Measurements from ENCODE around the gene XPO6.

Gene XPO6

DNA sequence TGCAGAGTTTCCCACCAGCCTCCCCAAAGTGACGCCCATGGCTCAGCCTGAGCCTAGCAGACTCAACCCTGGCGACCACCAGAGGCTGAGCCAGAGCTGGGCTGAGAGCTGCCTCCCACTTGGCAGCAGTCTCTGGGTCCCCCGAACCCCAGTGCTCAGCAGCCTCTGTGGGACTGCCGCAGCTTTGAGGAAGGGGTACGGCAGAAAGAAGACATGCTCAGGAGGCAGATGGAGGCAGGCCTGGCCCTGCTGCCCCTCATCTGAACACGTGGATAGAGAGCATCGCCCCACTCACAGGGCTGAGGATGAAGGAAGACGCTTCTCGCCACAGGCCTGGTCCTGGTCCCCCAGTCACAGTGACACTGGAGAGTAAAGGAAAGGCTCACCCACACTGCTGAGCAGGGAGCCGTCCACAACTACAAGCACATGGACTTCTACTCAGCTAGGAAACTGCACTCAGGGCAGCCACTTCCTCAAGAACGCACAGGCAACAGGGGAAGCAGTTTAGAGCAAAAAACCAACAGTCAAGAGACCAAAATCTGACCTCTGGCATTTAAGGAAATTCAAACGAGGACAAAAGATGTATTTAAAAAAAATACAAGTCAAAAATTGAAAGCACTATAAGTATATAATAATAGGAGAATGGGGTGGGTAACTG, 103.0 kb downstream of the XPO6 start:
- TF ChIP-seq CTCF (conservative IDR thresholded peaks at IDR 0.05; ENCODE audit: low read depth): no peak
- H3K27ac ChIP-seq: no peak overlapping the region
- POLR2A ChIA-PET (ENCODE audit: low non-redundant PET): no interaction called here
- CTCF ChIA-PET: no interaction called here
- DNase-seq (ENCODE audit: low spot score): no peak

- CTCF ChIA-PET: no interaction called here
- no peak for TF ChIP-seq CTCF (conservative IDR thresholded peaks at IDR 0.05; ENCODE audit: low read depth)
- POLR2A ChIA-PET (ENCODE audit: low non-redundant PET): no interaction called here
- DNase-seq (ENCODE audit: low spot score): no peak
- peak overlapping the region; percentile 38 for H3K27ac ChIP-seq
Observed at GRCh38 chr16:28107232-28107631, 104.5 kb downstream of the XPO6 start.

DNA sequence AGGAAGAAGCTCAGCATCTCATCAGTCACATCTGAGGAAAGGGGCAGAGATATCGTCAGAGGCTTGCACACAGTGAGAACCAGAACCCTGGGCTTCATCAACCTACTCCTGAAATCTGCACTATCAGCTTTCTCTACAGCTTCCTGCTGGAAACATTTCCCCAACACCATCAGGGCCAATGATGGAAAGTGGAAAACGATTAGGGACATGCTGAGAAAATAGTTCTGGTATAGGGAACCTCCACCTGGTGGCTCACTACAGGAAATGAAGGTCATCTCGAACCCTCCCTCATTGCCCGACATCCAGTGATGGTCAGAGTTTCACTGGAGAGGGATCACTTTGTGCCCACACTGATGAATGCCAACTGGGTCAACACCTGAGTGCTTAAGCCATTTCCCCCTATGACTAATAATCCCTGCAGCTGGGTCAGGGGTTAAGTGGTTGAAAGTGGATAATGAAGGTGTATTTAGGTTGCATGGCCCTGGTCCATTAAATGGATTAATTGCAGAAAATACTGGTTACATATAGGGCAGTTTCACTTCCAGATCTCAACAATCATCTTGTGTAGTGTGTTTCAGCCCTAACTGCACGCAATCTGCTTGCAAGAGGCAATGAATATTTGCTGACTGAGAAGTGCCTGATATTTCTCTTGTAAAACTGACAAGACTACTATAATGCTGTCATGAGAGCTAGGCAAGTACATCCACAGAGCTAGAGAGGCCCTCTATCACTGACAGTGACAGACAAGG, 105.1 kb downstream of the XPO6 start:
- no peak for DNase-seq (ENCODE audit: low spot score)
- POLR2A ChIA-PET (ENCODE audit: low non-redundant PET): no interaction called here
- CTCF ChIA-PET: no interaction called here
- no peak for TF ChIP-seq CTCF (conservative IDR thresholded peaks at IDR 0.05; ENCODE audit: low read depth)
- peak overlapping the region; percentile 38; the same call in 1 of the 2 replicates for H3K27ac ChIP-seq

DNA sequence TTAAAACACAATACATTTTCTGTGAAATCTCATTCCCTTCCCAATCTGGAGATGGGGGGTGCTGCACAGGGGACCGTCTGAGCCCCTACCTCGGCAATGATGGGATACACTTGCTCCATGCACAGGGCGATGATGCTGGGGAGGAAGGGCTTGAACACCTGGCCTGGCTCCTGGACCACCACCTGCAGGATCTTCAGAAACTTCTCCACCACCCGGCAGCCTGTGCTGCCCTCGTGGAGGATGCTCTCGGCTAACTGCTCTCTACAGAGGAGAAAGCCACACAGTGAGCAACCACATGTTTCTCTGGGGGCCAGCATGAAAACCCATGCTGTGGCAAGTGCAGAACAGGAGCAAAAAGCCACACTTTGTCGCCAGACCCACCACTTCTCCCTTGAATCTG, 105.8 kb downstream of the XPO6 start:
- no peak for TF ChIP-seq CTCF (conservative IDR thresholded peaks at IDR 0.05; ENCODE audit: low read depth)
- H3K27ac ChIP-seq: no peak overlapping the region
- no peak for DNase-seq (ENCODE audit: low spot score)
- CTCF ChIA-PET: no interaction called here
- POLR2A ChIA-PET (ENCODE audit: low non-redundant PET): no interaction called here

DNA sequence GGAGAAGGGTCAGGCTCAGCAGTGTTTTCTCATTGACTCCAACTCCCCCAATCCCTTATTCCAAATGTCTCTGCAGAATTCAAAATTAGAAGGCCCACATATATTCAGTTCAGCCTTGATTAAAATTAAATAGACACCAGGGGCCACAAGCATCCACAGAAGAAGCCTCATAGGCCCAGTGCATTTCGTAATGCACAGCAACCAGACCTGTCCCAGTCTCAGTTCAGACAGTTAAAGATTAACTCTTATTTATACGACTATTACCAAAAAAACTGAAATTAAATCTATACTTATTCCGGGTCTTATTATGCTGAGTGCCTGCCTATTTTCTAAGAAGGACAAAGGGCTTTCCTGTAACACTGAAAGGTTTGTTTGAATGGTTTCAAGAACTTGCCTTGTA, 106.5 kb downstream of the XPO6 start:
- ChIA-PET CTCF (no interaction called here), POLR2A (ENCODE audit: low non-redundant PET) (no interaction called here)
- TF ChIP-seq CTCF (conservative IDR thresholded peaks at IDR 0.05; ENCODE audit: low read depth): no peak

DNA sequence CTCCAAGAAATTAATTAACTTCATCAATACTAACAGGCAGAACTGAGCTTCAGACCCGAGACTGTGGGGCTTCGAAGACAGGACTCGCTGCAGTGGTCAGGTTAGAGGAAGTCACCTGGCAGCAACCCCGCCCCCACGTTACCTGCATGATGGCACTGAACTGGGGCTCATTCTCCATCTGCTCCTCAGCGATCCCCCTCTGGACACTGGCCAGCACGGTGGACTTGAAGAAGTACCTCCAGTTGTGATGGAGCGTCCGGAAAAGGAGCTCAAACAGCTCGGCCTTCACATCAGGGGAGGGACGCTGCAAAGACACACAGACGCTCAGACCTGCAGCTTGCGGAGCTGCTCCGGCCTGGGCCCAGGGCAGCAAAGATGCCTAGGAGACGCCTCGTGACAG, 107.4 kb downstream of the XPO6 start:
- CTCF ChIA-PET: no interaction called here
- POLR2A ChIA-PET (ENCODE audit: low non-redundant PET): no interaction called here
- H3K27ac ChIP-seq: no peak overlapping the region
- no peak for TF ChIP-seq CTCF (conservative IDR thresholded peaks at IDR 0.05; ENCODE audit: low read depth)
- no peak for DNase-seq (ENCODE audit: low spot score)

More for the DNA sequence above, 106.5 kb downstream of the XPO6 start:
- no peak overlapping the region for H3K27ac ChIP-seq
- no peak for DNase-seq (ENCODE audit: low spot score)

Measured in RWPE1 (cell line).